GM19452 (cell line): Measurements from ENCODE around the gene LRRC4B.

Source experiments
- ATAC-seq: cut with Tn5 transposase; IDR thresholded peaks from one replicate; pipeline ENCODE4 v1.9.1; 2021; ENCODE audit not compliant: unreplicated experiment

Gene LRRC4B

GRCh38 chr19:50554212-50554611, 14.0 kb downstream of the LRRC4B start:
- no peak for ATAC-seq

GRCh38 chr19:50553134-50553703, 15.0 kb downstream of the LRRC4B start:
- no peak for ATAC-seq

- no peak for ATAC-seq
Observed at GRCh38 chr19:50552540-50552939, 15.7 kb downstream of the LRRC4B start.

GRCh38 chr19:50551715-50552187, 16.5 kb downstream of the LRRC4B start:
- no peak for ATAC-seq

- no peak for ATAC-seq
Observed at GRCh38 chr19:50551034-50551714, 17.1 kb downstream of the LRRC4B start.

DNA sequence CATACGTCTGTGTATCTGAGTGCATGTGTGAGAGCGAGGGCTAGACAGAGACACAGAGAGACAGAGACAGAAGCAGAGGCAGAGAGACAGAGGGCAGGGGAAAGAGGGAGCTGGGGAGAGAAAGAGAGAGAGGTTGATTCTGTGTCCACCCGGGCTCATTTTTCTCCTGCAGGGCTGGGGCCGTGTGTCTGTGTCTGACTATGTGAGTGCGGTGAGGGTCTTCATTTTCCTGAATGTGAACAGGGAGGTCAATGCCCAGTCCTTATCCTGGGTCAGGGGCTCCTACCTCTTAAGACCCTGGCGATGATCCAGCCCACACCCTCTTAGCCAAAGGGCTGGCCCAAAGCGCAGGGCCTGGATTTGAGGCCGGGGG, 17.7 kb downstream of the LRRC4B start:
- ATAC-seq, result no peak

DNA sequence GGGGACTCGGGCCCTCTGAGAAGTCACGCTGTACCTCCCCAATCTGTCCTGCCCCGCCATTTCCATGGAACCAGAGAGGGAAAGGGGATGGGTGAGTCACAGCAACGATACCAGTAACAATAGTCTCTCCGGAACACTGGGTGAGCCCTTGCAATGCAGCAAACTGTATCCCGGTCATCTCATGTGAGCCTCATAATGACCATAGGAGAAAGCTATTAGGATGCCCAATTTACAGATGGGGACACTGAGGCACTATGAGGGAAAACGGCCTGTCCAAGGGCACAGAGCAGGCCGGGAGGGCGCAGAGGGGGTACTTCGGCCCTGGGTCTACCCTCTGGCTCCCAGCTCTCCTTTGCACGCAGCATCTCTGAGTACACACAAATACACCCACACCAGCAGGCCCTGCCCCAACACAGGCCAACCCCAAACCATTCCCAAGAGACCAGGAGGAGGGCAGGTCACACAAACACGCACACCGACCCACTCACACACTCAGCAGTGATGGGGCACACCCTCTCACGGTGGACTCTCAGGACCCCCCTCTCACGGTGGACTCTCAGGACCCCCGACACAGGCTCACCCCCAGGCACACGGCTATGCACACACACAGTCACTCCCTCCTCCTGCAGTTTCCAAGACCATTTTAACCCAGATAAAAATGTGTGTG, 18.2 kb downstream of the LRRC4B start:
- ATAC-seq, result no peak

GRCh38 chr19:50549059-50549926, 18.9 kb downstream of the LRRC4B start:
- ATAC-seq, result no peak

- ATAC-seq, result no peak
Observed at GRCh38 chr19:50548191-50549058, 19.8 kb downstream of the LRRC4B start.

DNA sequence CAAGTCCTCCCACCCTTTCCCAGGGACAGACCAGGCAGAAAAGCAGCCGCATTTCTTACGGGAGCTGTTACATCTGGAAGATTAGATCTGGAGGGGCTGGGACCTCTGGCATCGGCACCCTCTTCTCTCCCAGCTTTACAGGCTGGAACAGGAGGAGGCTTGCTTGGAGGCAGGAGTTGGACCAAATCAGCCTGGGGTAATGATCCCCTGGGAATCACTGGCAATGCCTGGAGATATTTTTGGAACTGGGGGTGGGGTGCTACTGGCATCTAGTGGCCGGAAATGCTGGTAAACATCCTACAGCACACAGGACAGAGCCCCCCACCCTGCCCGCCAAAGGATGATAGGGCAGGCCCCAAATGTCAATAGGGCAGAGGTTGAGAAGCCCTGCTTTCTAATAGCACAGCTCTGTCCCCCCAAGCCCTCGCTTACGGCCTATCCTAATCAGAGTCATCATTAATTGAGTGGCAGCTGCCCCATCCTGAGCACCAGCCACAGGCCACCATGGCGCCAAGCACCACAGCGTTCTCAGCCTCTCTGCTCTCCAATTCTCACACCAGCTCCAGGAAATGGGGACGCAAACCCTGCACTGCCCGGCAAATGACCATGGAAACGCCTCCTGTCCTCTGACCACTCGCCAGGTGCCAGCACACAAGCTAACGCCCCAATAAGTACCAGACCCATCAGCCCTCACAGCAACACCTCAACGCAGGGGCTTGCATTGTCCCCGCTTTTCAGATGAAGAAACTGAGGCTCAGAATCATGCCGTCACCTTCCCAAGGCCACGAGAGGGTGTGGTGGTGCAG, 20.6 kb downstream of the LRRC4B start:
- no peak for ATAC-seq

DNA sequence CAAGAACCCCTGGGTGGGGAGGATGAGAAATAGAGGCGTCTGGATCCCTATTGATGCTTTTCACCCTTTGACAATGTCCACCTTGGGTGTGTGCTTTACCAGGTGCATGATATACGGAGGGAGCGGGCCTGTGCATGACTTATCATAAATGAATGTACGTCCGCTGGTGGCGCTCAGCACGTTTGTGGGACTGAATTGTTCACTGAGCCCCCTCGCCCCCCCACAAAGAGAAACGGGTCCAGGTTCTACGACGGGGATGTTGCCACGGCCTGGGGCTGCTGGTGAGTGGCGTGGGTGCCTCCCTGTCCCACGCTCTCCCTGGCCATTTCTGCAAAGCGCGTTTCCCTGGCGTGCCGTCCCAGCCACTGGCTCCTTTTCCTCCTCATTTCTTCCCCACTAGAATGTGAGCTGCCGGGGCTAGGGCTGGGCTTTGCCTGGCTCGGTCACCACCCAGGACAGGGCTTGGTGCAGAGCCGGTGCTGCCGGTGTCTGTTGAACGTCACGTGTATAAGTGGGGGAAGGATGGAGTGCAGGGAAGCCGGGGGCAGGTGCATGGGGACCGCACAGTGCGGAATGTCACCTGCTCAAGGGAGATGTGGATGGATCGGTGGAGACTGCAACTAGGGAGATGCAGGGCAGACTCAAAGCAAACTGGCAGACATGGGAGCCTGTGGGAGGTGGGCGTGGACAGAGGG, 21.6 kb downstream of the LRRC4B start:
- ATAC-seq, result no peak

GRCh38 chr19:50542943-50543342, 25.3 kb downstream of the LRRC4B start:
- ATAC-seq, result no peak

- no peak for ATAC-seq
Observed at GRCh38 chr19:50537769-50538230, 30.4 kb downstream of the LRRC4B start.

DNA sequence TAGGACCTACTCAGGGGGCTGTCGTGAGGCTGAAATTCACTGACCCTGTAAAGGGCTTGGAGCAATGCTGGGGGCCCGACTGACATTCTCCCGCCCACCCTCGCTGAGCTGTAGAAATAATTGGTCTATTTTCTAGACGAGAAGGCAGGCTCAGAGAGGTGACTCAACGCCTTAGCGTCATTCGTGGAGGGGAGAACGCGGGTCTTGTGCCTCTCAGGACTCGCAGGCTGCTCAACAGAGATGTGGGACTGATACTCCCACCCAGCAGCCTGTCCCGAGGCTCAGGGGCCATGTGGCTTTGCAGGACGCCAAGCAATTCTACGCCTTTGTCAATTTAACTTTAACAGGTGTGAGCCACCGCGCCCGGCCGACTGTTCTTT, 30.9 kb downstream of the LRRC4B start:
- no peak for ATAC-seq

DNA sequence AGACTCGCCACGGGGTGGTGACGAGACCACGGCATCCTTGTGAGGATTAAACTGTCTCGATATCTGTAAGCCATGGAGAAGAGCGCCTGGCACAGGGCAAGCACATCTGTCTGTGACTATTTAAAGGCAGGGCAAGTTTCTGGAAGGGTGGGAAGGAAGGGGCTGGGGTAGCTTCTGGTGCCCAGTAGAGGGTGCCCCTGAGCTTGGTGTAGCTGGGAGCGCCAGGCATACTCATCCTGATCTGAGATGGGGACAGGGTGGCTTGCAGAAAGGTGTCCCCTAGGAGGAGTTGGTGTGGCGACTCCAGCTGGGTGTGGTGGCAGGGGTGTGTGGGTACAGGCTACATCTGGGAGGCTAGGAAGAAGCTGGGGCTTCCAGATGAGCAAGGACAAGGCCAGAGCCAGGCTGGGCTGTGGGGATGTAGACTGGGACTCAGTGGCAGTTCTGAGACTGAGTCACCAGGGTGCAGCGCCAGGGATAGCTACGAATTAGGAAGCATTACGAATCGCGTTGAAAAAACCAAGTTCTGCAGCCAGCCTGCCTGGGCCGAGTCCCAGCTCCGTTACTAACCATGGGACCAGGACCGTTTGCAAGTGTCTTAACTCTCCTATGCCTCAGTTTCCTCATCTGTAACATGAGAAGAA, 31.5 kb downstream of the LRRC4B start:
- ATAC-seq, result no peak

- ATAC-seq, result no peak
Observed at GRCh38 chr19:50535672-50536187, 32.5 kb downstream of the LRRC4B start.

DNA sequence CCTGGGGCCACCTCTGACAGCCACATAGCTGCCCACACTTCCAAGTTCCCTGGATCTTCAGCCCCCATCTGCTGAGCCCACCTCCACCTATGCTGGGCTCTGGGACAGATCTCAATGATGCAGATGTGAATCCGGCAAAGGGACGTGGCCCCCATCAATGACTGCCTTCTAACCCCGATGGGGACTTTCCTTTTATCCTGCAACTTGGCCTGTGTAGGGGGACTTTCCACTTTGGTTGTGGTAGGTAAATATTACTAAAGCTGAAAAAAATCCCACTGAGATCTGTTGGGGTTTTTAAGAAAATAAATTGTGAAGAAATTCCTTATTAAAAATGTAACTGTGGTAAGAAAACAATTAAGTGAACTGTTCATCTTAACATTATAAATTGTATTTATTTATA, 33.8 kb downstream of the LRRC4B start:
- ATAC-seq, result no peak

GRCh38 chr19:50532952-50533351, 35.3 kb downstream of the LRRC4B start:
- ATAC-seq, result no peak
